Mucosa of rectum (tissue), 2 donors: ENCODE data around the gene CDON.

ENCODE experiments used
- H3K27ac ChIP-seq, 2 donors: one replicate each; pipeline ENCODE4 v1.7.0; 2013; ENCODE audit warnings: inconsistent platforms in 2 of 2, low read depth in 2 of 2, low read length in 2 of 2
- H3K27me3 ChIP-seq, 2 donors: one replicate each; pipeline ENCODE4 v1.7.0; 2013; ENCODE audit warnings: low read length in 2 of 2; ENCODE audit not compliant: control insufficient read depth in 2 of 2, insufficient read depth in 2 of 2
- H3K36me3 ChIP-seq, 2 donors: one replicate each; pipeline ENCODE4 v1.7.0; 2013; ENCODE audit warnings: low read length in 2 of 2; ENCODE audit not compliant: control insufficient read depth in 2 of 2, insufficient read depth in 2 of 2
- H3K4me1 ChIP-seq, 2 donors: one replicate each; pipeline ENCODE4 v1.7.0; 2013; ENCODE audit warnings: low read length in 2 of 2, mild to moderate bottlenecking in 1 of 2; ENCODE audit not compliant: control insufficient read depth in 2 of 2, insufficient read depth in 2 of 2
- H3K4me3 ChIP-seq, 2 donors: one replicate each; pipeline ENCODE4 v1.7.0; 2013; ENCODE audit warnings: low read length in 2 of 2
- H3K9ac ChIP-seq, 2 donors: one replicate each; pipeline ENCODE4 v1.7.0; 2013; ENCODE audit warnings: low read length in 2 of 2, low read depth in 1 of 2, mild to moderate bottlenecking in 1 of 2
- H3K9me3 ChIP-seq, 2 donors: one replicate each; pipeline ENCODE4 v1.7.0; 2013; ENCODE audit warnings: low read length in 2 of 2; ENCODE audit not compliant: control insufficient read depth in 2 of 2
- donor health status: healthy.
- donor health status: Normal muscosa, but diverticular disease.

Gene CDON

DNA sequence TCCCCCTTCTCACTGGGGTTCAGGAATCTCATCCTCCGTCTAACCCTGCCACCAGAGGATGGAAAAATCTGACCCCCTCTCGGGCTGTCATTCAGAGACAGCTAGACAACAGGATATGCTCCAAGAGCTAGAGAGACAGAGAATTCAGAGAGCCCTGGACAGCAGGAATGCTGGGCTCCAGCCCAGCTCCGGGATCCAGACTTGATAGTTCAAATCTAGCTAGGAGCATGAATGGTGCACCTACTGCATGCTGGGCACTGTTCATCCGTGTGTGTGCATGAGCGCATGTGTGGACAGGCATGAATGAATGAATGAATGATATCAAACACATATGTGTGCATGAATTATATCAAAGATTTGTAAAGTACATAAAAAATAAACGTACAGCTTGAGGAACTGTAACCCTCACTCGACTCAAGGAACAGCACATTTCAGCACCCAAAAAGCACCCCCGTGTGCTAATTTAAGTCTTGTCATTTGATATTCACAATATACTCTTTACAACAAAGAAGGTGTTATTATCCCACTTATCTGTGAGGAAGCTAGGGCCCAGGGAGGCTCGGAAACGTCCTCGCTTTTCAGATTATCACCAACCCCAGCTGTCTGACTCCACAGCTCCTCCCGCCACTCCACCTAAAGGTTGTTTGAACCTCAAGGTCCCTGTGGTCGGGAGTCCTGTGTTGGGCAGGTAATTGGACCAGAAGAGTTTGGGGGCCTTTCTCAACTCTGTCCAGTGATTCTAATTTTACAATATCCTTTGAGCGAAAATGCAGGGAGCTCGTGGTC, 117.5 kb downstream of the CDON start:
- no peak overlapping the region for H3K4me3 ChIP-seq
- no peak overlapping the region for H3K27ac ChIP-seq
- no peaks in the 10 kb centered on the region for H3K4me1 ChIP-seq
- no peaks in the 10 kb centered on the region for H3K27me3 ChIP-seq
- H3K9me3 ChIP-seq = no peaks in the 10 kb centered on the region
- H3K36me3 ChIP-seq = no peaks in the 10 kb centered on the region
- no peak overlapping the region for H3K9ac ChIP-seq

DNA sequence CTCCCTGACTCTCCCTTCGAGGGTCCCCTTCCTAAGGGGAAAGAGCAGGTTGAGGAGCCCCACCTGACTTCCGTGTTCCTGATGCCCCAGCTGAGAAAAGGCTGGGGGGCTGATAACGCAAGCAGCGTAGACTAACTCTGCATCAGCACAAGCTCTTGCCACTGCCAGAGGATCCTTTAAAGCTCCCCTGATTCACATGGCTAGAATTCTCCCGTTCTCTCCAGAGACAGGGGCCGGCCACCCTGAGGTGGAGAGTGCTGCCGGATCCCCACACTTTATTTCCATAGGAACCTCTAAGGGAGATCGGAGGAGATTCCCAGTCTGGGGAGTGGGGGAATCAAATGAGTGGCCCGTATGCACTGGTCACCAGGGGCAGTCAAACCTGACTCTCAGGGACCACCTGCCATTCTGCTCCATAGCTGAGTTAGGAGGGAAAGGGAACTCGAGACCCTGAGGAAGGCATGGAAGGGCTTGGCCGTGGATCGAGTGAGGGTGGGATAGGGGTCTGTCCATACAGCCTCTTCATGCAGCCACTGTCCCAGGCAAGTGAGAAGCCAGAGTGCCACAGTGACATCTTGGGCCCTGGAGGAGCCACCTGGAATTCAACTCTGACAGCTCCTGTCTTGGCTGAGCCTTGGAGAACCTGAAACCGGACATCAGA, 118.2 kb downstream of the CDON start:
- Histone ChIP-seq H3K4me1 (no peaks in the 10 kb centered on the region), H3K4me3 (no peak overlapping the region), H3K27ac (no peak overlapping the region), H3K9ac (no peak overlapping the region), H3K27me3 (no peaks in the 10 kb centered on the region), H3K9me3 (no peaks in the 10 kb centered on the region), H3K36me3 (no peaks in the 10 kb centered on the region)

- Histone ChIP-seq H3K4me3 (no peak overlapping the region), H3K27me3 (no peaks in the 10 kb centered on the region), H3K9me3 (no peaks in the 10 kb centered on the region), H3K4me1 (no peaks in the 10 kb centered on the region), H3K9ac (no peak overlapping the region), H3K36me3 (no peaks in the 10 kb centered on the region), H3K27ac (no peak overlapping the region)
Observed at GRCh38 chr11:125943661-125944349, 118.9 kb downstream of the CDON start.

DNA sequence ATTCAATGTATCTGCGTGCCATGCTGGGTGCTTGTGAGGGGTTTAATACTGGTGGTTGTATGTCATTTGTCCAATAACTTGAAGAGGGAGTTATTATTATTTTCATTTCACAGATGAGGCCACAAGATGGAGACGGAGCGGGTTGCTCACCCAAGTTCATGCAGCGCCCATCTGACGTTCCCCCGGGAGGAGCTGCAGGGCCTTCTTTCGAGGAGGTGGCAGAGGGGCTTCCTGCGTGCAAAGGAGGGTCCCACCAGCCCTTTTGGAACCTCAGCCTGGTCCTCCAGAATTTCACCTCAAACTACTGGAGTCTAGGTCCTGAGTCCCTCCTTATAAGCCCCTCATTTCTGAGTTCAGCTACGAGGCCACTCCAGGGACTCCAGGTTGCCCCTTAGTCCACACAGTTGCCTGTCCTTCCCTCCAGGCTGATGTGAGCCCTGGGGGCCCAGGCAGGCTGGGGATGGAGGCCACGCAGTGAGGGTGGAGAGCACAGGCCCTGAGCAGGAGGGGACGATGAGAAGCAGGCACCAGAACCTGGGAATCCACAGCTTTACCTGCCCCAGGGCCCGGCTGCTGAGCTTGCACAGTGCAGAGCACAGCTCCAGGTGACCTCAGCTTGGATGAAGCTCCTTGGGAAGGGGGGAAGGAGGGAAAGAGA, 119.8 kb downstream of the CDON start:
- Histone ChIP-seq H3K4me1 (no peaks in the 10 kb centered on the region), H3K4me3 (no peak overlapping the region), H3K27me3 (no peaks in the 10 kb centered on the region), H3K36me3 (no peaks in the 10 kb centered on the region), H3K9me3 (no peaks in the 10 kb centered on the region), H3K9ac (no peak overlapping the region), H3K27ac (no peak overlapping the region)

DNA sequence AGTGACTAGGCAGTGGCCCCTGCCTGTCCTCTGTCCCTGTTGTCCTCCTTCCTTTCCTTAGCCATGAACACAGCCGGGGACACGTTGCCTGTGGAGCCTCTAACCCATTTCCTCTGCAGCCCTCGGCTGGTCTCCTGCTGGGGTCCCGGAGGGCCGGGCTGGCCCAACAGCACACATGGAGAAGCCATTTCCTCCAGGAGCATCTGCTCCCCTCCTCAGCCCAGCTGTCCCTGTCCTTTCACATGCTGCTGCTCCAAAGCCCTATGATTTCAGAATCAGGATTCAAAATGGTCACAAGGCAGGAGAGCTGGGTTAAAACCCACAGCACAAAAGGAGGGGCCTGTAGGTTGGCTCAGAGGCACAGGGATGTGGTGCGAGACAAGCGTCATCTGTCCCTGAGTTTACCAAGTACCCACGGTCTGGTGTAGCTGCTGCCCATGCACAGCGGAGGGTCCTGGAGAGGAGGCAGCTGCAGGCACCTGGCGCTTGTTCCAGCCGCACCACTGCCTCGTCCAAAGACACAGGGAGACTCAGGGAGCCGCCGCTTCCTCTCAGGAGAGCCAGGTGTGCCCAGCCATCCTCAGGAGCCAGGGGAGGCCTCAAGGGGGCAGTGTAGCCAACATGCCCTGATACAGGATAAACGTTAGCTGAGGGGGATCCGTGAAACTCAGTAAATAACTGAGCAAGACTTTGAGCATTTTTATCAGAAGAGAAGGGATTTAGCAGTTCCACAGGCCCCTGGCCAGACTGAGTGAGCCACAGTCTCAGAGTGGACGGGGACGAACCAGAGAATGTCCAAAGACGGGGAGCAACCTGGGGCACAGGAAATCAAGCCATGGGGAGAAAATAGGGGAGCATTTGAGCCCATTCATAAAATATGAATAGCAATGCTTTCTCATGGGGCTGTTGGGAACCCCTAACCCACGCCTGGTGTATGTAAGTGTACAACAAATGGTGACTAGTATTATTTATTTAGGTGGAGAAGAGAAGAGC, 120.8 kb downstream of the CDON start:
- H3K27me3 ChIP-seq = no peaks in the 10 kb centered on the region

DNA sequence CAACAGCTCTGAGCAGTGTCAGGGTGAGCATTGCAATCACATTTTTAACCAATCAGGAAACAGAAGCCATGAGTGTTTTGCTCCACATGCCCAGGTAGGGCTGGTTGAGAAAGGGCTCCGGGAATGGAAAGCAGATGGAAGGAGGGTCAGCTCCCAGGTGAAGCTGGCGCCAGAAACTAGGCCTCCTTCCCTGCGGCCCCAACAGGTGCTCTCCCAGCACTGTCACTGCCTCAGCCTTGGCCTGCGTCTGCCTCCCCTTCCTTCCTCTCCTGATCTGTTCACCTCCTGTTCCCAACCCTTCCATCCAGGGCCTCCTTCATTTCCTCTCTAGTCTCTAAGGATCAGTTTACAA, 121.4 kb downstream of the CDON start:
- Histone ChIP-seq H3K27ac (no peak overlapping the region), H3K4me3 (no peak overlapping the region), H3K27me3 (no peaks in the 10 kb centered on the region), H3K9ac (no peak overlapping the region), H3K9me3 (no peaks in the 10 kb centered on the region), H3K4me1 (no peaks in the 10 kb centered on the region), H3K36me3 (no peaks in the 10 kb centered on the region)

More for the DNA sequence above, 120.8 kb downstream of the CDON start:
- H3K36me3 ChIP-seq = no peaks in the 10 kb centered on the region
- no peak overlapping the region for H3K4me3 ChIP-seq
- no peak overlapping the region for H3K27ac ChIP-seq
- H3K4me1 ChIP-seq = no peaks in the 10 kb centered on the region
- no peak overlapping the region for H3K9ac ChIP-seq
- H3K9me3 ChIP-seq = no peaks in the 10 kb centered on the region

- Histone ChIP-seq H3K9ac (no peak overlapping the region), H3K27ac (no peak overlapping the region), H3K4me1 (no peaks in the 10 kb centered on the region), H3K27me3 (no peaks in the 10 kb centered on the region), H3K4me3 (no peak overlapping the region), H3K9me3 (no peaks in the 10 kb centered on the region), H3K36me3 (no peaks in the 10 kb centered on the region)
Observed at GRCh38 chr11:125940145-125940544, 122.5 kb downstream of the CDON start.

GRCh38 chr11:125939081-125939521, 123.6 kb downstream of the CDON start:
- Histone ChIP-seq H3K27me3 (no peaks in the 10 kb centered on the region), H3K27ac (no peak overlapping the region), H3K4me1 (no peaks in the 10 kb centered on the region), H3K4me3 (no peak overlapping the region), H3K9ac (no peak overlapping the region), H3K9me3 (no peaks in the 10 kb centered on the region), H3K36me3 (no peaks in the 10 kb centered on the region)

DNA sequence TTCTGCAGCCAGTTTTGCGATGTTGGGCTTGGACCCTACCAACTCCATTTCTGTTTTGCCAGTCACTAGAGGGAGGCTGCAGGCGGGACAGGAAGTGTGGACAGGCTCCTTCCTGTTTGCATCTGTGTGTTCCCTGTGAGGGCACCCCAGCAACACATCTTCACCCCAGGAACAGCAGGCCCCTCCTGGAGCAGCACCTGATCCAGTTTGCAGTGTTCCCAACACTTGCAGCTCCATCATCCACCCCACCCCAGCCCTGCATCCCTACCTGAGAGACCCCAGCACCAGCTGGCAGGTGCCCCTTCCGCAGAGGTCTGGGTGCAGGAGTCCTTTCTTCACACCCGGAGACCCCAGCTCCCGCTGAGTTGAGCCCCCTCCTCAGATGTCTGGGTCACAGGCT, 124.2 kb downstream of the CDON start:
- H3K36me3 ChIP-seq = no peaks in the 10 kb centered on the region
- no peak overlapping the region for H3K27ac ChIP-seq
- H3K9ac ChIP-seq = no peak overlapping the region
- no peaks in the 10 kb centered on the region for H3K9me3 ChIP-seq
- H3K4me3 ChIP-seq = no peak overlapping the region
- H3K27me3 ChIP-seq = no peaks in the 10 kb centered on the region
- no peaks in the 10 kb centered on the region for H3K4me1 ChIP-seq
